Dermis blood vessel endothelial cell (primary cell): ENCODE data around the gene SPOPL. TPM values are rescaled to one million over a fixed set of nuclear protein-coding genes. Genes with fewer than 3 reads are reported as not detected.
"Not testable (repeated sequence)": the region's sequence is repeated elsewhere in the genome, so short reads cannot be mapped to it uniquely, and the experiment has no call there.

Source experiments
- DNase-seq: peaks from one replicate; pipeline ENCODE4 v3.0.0; 2010
- total RNA-seq: library from RNA; depleted of rRNA; stranded (reverse); fragments of >200 nt; gene quantifications from 2 replicates; pipeline ENCODE4 v1.2.3, GENCODE V29; 2014

Gene SPOPL
- total RNA-seq, 1 donor from 2014 or later, result 17.9 TPM

DNA sequence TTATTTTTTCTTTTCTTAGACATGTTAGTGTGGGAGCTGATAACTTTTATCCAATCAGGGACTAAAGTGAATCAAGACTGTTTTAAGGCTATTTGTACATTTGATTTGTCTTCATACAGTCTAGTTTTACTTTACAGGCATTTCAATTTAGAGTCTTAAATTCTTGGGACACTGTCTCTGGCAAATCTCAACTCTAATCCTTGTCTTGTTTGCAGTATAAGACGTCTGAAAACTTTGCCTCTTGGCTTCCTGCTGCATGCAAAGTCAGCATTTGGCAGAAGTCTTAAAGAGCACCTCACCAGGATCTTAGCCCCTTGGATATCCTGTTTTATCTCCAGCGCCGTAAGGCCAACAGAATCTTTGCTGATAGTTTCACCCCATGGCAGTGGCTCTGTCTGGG, 30.3 kb downstream of the SPOPL start:
- DNase-seq, result peak; percentile 2

DNA sequence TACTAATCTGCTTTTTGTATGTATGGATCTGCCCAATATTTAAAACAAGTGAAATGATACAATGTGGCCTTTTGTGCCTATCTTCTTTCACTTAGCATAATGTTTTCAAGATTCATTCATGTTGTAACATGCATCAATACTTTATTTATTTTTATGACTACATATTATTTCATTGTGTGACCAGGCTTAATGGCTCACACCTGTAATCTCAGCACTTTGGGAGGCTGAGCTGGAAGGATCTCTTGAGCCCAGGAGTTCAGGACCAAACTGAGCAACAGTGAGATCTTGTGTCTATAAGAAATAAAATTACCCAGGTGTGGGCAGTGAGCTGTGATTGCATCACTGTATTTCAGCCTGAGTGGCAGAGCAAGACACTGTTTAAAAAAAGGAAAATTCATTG, 33.2 kb downstream of the SPOPL start:
- no peak for DNase-seq

DNA sequence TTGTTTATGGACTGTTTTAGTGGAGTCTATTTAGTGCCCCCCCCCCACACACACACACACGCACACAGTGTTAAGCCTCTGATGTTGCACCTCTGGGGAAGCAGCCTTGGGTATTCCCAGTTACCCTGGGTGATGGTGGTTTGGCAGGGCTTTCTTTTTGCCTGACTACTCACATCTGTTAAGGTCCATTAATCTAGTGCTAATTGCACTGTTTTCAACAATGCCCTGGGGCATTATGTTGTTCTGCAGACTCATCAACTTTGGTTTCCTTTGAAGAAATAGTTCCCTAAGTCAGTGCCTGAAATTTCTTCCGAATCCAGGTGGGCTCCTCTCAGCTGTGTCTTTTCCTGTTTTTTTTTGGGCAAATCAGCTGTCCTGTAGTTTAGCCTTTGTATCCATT, 34.7 kb downstream of the SPOPL start:
- DNase-seq, result no peak

DNA sequence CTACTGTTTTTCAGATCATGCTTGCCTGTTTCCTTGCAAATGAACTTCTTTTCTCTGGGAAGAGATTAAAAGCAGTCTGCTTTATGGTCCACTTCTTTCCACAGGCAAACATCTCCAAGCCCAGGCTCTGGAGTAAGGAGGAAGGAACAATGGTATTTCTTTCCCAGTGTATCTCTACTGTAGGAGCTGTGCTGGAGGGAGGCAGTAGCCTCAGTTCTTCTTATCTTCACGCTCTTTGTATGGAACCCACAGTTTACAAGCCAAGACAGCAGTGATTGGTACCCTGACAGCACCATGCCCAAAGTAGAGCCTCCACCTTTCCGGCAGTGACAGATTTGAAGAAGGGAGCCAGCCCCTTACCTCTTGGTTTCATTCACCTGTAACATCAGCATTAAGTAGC, 35.2 kb downstream of the SPOPL start:
- no peak for DNase-seq

DNA sequence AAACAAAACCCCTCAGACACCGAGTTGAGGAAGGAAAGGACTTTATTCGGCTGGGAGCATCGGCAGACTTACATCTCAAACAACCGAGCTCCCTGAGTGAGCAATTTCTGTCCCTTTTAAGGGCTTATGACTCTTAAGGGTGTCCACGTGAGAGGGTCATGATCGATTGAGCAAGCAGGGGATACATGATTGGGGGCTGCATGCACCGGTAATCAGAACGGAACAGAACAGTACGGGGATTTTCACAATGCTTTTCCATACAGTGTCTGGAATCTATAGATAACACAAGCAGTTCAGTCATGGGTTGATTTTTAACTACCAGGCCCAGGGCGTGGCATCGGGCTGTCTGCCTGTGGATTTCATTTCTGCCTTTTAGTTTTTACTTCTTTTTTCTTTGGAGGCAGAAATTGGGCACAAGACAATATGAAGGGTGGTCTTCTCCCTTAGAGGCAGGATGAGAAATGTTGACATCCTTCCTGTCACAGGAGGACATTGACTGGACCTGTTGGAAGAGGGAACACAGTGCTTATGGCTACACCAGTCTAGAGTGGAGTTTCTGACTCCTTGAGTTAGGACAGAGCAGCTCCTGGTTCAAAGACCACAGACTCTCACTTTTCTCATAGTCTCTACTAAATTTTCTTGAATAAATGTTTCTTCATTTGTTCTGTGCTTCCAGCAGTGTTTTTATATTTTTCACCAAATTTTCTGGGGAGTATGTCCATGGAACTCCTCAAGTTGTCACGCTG, 35.8 kb downstream of the SPOPL start:
- no peak for DNase-seq

DNA sequence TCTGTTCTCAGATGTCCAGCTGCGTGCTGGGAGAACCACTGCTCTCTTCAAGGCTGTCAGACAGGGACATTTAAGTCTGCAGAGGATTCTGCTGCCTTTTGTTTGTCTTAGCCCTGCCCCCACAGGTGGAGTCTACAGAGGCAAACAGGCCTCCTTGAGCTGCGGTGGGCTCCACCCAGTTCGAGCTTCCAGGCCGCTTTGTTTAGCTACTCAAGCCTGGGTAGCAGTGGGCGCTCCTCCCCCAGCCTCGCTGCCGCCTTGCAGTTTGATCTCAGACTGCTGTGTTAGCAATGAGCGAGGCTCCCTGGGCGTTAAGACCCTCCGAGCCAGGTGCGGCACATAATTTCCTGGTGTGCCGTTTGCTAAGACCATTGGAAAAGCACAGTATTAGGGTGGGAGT, 42.6 kb downstream of the SPOPL start:
- DNase-seq, result not testable (repeated sequence)

DNA sequence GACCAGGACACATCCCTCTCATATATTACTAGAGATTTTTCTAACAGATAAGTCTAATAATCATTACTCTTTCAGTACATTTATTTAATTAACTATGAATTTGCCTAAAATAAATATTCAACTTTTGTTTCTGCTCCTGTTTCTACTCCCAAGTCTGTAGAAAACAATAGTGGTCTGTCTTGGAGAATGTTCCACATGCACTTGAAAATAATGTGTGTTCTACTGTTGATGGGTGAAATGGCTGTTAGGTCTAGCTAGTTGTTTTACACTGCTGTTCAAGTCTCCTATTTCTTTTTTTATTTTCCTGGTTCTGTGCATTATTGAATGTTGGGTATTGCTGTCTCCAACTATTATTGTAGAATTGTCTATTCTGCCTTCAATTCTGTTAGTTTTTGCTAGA, 47.2 kb downstream of the SPOPL start:
- no peak for DNase-seq

DNA sequence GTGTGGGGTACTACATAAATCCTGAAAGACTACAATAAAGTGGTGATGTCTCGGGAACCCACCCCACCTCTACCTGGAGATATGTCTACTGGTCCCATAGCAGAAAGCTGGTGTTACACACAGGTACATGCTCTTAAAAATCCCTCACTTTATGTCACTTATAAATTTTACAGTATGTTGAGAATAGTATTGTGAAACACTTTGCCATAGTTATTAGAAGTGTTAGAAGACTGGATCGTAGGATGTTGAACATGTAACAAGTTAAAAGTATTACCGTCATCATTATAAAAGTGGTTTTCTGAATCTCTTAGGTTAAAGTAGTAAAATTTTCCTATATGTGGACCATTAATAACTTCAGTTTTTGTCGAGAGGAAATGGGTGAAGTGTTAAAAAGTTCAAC, 48.6 kb downstream of the SPOPL start:
- no peak for DNase-seq

DNA sequence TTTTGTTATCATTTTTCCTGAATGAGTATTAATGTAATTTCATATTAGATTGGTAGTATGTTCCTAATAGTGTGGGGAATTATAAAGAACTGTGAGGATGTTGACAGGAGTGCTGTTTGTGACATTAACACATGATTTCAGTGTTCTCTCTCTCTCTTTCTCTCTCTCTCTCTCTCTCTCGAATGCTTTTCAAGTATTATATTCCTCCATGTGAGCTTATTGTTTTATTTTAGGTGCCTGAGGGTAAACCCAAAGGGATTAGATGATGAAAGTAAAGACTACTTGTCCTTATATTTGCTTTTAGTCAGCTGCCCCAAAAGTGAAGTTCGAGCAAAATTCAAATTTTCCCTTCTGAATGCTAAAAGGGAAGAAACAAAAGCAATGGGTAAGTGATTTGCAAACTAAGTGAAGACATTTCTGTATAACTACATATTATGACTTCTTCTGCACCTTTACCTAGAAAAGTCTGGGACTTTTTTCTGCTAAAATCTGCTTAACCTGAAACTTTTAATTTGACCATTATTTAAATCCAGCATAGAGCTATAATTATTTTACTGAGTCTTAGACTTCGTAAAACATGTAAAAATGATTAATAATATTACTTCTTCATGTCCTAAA, 49.2 kb downstream of the SPOPL start:
- no peak for DNase-seq

DNA sequence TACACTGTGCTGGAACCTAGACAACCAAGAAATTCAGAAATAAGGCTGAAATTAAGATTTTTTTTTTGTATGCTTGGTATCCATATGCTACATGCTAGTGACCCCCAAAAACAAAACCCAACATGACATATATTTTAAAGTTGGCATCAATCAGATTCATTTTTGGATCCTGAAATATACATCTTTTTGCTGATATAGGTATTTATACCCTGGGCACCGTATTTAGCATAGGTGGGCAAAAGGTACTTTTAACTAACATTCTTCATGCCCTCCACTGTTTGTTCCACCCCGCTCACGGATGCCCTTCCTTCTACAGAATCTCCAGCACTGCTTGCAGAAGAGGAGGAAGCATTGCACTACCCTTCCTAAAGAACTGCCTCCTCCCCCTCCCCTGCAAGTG, 52.6 kb downstream of the SPOPL start:
- DNase-seq, result no peak

DNA sequence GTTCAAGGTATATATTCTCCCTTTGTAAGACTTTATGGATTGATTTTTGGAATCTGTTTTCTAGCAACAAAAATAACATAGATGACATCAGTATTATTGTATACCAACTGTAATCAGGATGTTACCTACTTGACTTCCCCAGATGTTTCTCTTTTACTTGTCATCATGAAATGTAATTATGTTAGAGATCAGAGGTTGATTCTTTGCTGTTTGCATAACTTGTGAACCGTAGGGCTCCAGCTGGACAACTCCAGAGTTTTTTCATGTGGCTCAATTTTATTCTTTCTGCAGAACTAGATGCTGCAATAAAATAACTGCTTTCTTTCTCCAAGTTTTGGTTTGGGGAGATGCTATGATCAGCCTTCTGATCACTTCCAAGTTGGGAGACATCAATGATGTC, 58.1 kb downstream of the SPOPL start:
- DNase-seq, result peak; percentile 27

DNA sequence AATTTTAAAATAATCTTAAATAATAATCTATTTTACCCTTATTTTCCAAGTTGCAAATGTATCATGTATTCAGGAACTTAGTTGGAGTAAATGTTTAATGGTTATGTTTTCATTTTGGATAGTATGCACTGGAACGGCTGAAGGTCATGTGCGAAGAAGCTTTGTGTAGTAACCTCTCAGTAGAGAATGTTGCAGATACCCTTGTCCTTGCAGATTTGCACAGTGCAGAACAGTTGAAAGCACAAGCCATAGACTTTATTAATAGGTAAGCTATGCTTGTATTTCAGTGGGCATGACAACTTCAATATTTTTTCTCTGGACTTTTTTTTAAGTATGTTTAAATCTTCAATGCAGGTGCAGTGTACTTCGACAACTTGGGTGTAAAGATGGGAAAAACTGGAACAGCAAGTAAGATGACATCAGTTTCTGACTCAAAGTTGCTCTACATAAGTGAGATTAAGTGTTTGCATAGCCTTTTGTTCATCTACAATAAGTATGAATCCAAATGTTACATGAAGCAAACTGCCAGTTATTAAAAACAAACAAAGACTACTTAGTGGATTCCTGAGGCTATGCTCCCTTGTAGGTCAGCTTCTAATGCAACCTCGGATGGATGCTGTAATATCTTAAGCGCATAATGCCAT, 63.1 kb downstream of the SPOPL start:
- no peak for DNase-seq

DNA sequence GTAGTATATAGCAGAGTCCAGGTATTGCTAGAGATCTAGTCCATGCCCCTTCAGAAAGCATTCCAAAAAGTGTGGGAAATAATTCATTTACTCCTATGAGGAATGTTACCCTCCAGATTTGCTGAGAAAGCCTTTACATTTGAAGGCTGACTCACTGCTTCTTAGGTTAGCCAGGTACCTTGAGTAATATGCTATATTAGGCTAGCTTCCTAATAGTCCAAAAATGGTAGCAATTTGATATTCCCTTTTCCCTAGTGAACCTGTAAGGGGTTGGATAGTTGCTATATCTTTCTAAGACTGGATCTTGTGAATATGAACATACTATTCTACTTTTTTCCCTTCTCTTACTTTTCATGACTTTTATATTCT, 63.6 kb downstream of the SPOPL start:
- DNase-seq, result no peak

DNA sequence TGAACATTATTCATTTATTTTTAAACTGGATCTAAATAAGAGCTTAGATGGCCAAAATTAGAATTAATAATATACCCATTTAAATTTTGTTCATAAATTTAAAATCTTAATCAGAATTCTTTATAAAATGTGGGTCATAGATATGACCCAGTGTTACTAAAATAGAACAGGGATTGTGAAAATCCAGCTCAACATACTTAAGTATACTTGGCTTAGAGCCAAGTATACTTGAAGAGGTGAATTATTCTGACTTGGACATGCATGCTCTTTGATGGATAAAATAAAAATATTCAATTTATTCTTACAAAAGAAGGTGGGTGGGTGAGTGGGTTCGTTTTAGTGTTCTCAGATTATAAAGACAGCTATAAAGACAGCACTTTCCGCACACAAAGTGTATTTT, 70.7 kb downstream of the SPOPL start:
- peak; percentile 1 for DNase-seq

DNA sequence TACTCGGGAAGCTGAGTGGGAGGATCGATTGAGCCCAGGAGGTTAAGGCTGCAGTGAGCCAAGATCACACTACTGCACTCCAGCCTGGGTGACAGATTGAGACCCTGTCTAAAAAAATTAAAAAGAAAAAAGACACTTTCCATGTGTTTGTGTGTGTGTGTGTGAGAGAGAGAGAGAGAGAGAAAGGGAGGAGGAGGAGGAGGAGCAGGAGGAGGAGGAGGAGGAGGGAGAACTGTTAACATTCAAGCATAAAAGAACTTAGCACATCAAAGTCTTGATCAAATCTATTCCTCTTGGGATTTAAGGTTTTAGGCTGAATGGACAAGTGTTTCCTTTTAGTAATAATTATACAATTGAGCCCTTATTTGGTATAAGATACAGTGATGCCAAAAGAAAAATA, 75.5 kb downstream of the SPOPL start:
- no peak for DNase-seq

DNA sequence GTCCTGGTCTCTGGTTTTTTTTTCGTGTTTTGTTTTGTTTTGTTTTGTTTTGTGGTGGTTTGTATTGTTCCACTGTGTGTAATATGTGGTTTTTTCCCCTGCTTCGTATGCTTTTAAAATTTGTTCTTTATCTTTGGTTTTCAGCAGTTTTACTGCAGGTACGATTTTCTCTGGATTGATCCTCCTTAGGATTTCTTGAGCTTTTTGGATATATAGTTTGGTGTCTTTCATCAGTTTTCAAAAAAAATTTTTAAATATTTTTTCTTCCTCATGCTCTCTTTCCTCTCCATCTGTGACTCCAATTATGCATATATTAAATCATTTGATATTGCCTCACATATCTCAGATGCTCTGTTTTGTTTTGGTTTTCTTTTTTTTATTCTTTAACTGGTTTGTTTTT, 78.0 kb downstream of the SPOPL start:
- no peak for DNase-seq

DNA sequence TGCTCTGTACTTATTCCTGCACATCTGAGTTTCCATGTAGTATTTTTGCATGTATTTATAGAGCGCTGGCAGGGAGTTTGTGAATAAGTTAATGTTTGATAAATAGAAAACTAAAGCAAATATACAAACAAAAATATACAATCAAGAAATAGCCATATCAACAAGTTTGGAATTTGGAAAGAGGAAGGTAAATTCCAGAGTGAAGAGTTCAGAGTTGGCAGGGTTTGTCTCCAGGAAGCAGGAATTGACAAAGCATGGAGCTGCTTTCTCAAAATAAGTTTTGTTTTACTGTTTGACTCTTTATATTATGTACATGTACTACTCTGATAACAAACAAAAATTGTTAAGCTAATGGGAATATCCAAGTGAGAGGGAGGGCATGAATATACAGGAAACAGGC, 80.3 kb downstream of the SPOPL start:
- DNase-seq, result peak; percentile 28

DNA sequence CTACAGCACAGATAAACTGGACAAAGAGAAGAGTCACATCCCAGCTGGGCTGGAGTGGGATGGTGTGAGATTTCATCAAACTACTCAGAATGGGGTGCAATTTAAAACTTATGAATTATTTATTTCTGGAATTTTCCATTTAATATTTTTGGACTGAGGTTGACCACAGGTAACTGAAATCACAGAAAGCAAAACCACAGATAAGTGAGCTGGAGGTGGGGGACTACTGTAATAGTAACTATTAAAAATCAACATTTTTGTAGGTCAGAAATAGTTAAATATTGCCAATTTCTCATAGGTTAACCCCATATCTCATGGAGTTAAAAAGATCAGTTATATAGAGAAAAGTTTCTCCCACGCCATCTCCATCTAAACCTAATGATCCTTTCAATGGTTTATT, 88.1 kb downstream of the SPOPL start:
- DNase-seq, result no peak

DNA sequence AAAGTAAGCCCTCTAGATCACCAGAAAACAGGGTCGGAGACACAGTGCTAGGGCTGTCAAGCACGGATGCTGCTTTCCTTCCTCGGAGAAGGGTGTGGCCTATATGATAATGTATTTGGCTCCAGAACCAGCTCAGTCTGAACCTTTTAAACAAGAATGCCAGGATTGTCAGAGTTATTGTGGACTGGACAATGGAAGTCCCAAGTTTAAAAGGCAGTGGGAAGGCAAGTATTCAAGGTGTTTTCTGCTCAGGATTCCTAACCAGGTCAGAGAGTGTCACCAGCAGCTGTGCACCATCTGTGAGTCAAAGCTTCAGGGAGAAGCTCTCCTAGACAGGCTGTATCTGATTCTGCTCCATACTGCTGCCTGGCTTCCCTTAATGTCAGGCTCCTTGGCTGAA, 94.8 kb downstream of the SPOPL start:
- no peak for DNase-seq

DNA sequence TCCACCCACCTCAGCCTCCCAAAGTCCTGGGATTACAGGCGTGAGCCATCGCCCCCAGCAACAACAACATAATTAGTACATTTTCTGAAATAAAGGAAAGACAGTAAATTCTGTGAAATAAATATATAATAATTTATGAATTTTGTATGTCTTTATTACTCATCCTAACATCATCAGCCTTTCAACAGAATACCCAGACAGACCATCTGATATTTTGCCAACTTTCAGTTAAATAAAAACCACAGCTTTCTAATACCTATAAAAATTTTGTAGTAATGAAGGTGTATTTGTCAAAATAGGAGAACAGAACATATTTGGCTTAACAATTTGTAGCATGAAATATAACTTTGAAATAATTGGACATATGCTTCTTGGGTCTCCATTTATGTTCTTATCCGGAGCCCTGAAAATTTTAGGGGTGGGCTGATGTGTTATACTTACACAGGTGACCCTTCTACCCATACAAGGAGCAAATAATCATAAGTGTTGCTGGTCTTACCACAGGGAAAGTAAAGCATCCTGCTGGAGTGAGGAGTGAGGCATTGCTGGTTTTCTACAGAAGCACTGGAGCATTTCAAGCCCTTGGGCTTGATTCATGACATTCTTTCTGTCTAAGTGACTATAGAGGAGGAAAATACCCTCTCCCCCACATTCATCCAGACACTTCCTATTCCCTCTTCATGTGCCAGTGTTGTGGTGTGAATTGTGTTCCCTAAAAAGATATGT, 99.3 kb downstream of the SPOPL start:
- no peak for DNase-seq

DNA sequence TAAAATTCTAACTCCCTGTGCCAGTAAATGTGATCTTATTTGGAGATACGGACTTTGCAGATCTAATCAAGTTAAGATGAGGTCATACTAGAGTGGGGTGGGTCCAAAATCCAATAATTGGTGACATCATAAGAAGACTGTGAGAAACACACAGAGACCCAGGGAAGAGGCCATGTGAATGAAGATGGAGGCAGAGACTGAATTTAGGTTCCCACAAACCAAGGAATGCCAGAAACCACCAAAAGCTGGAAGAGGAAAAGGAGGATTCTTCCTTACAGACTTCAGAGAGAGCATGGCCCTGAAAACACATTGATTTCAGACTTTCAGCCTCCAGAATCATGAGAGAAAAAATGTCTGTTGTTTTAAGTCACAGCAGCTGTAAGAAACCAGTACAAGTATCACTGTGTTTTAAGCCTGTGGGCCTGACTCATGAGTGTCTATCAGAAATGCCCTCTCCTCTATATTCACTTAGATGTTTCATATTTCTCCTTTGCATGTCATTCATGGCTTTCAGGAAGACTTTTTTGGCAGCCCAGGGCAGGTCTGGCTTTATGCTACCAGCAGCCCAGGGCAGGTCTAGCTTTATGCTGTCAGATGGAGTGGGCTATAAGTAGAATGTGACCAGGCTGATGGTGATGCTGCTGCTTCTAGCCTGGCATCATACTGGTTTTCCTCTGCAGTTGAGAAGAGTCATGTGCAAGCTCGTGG, 100.0 kb downstream of the SPOPL start:
- no peak for DNase-seq

DNA sequence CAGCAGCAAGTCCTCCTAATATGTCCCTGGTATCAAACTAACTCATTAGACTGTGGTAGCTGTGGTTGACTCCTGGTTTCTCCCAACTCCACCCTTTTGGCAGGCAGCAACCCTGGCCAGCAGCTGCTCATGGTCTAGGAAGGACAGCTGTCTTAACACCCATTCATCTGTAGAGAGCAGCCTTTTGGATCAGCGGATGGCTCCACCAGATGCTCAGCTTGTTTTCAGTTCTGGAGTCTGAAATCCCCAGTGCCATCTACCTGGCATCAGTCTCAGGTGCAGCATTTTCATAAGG, 100.5 kb downstream of the SPOPL start:
- no peak for DNase-seq

DNA sequence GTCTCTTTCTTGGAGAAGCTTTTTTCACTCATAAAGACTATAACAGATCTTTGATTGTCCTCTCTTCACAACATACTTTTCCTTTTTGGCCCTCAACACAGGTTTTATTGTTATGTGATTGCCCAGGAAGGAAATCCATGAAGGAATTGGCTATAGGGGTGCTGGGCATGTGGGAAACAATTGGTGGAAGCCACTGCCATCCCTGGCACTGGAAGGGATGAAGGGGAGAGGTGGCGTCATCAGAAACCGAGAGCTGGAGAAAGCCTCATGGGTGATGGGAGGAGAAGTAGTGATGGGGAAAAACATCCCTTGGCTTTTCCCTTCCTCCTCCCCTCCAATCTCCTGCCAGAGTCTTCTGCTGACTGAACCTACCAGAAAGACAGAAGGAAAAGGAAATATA, 106.2 kb downstream of the SPOPL start:
- DNase-seq, result peak; percentile 73
